Heart left ventricle (tissue), 13 donors: ENCODE measurements around the gene MMP24OS.

Source experiments
- CTCF ChIP-seq, 12 donors: fragments of 200-600 bp; sonication (generic) in 4 of 12; IDR thresholded peaks; one replicate each; pipeline versions ENCODE4 v1.5.0 to v1.8.0; 2018 to 2022; ENCODE audit warnings: antibody characterized with exemption in 12 of 12, mild to moderate bottlenecking in 5 of 12
- POLR2A ChIP-seq, 2 donors: fragments of 450-650 bp; IDR thresholded peaks; one replicate each; pipeline ENCODE4 v1.6.1; 2017; ENCODE audit warnings: antibody characterized with exemption in 2 of 2, mild to moderate bottlenecking in 2 of 2, moderate library complexity in 2 of 2
- donor health status: ischemic (EF 13 %, LVEDD 7.1; RV severe dilation, severe dysfunction).
- donor health status: DM: no; HTN: yes; CAD: no.
- donor health status: DM: no; HTN: no; CAD: no.
- donor health status: ischemic (EF 25% LVEDD 6.9; RV normal size, moderate dysfunction).
- donor health status: ischemic (EF 25% LVEDD 5.7; RV mildly dilated, moderate dysfunction).
- donor health status: ischemic (EF 35%, LVEDD 5.7; RV mildly dilated, moderate dysfunction).
- donor health status: nonischemic (EF 11% LVEDD 7.7; RV severe dilation, severe dysfunction).
- donor health status: DM: yes; HTN: yes; CAD: no.
- donor health status: PGD.
- donor health status: ischemic (EF 29% LVEDD 5.4; RV normal size, mild dysfunction).
- donor health status: nonischemic (EF 23%, LVEDD 6.1; RV moderate dilation, normal function).

DNA sequence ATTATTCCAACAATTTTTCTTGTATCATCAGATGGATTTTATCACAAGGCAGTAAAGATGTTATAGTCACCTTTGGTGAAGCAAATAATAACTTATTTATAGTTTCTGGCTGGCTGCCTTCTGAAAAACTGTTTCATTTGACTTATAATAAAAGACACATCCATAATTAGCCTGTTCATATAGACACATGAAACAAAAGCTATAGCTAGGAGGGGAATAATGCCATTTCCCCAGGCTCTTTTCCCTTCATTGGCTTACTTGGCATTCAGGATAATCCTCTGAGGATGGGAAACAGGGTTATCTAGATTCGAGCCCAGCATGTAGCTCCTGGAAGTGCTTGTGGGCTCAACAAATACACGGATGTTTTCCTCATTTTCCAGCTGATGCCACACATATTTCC lies 33.9 kb downstream of the MMP24OS start:
- TF ChIP-seq POLR2A (IDR thresholded peaks at IDR 0.05) (no peak), CTCF (IDR thresholded peaks at IDR 0.05) (no peak)
